HCT116 (cell line): ENCODE measurements around the gene HIVEP1. TPM values are rescaled to one million over a fixed set of nuclear protein-coding genes. Genes with fewer than 3 reads are reported as not detected.
"Not testable (repeated sequence)": the region's sequence is repeated elsewhere in the genome, so short reads cannot be mapped to it uniquely, and the experiment has no call there.

ENCODE experiments used
- ATAC-seq: fragments of 200-7000 bp; cut with Tn5 transposase; 2 replicates; pipeline ENCODE4 v1.9.1; 2020; ENCODE audit warnings: mild to moderate bottlenecking, moderate library complexity
- BruUV-seq: library from RNA; stranded (reverse); fragments of 400-500 nt; replicated peaks from 2 replicates; lab custom pipeline; 2021; lab: Mats Ljungman, UMichigan
- CTCF ChIA-PET: fragments of 300-600 bp; sonication (Branson Sonifier 250); formaldehyde crosslinking; loops from one replicate; lab custom pipeline; 2021; ENCODE audit warnings: antibody characterized with exemption; lab: Charles Lee
- POLR2A ChIA-PET: fragments of 300-600, 350-600 bp; sonication (Branson Sonifier 250); formaldehyde crosslinking; loops from one replicate; lab custom pipeline; 2021; ENCODE audit warnings: antibody characterized with exemption; lab: Charles Lee
- RAD21 ChIA-PET, 2 experiments: fragments of 300-600 bp; sonication (Branson Sonifier 250); formaldehyde crosslinking; loops; one replicate each; lab custom pipeline; 2023; ENCODE audit warnings: low total read pairs in 2 of 2; ENCODE audit not compliant: uncharacterized antibody in 2 of 2, unreplicated experiment in 2 of 2, low non-redundant PET in 1 of 2; lab: Charles Lee
- DNase-seq: peaks from one replicate; pipeline ENCODE4 v3.0.0-alpha.2; 2010; ENCODE audit warnings: low read depth, low spot score
- H2AFZ ChIP-seq: fragments of 200-600 bp; shearing (Covaris generic), sonication (generic); 2 replicates; pipeline ENCODE4 v1.6.1; 2017; ENCODE audit warnings: low read depth, mixed run types, mixed read lengths, antibody characterized with exemption, low read length; ENCODE audit not compliant: poor library complexity, severe bottlenecking
- H3K27ac ChIP-seq: 2 replicates; pipeline ENCODE4 v1.5.1; 2012; ENCODE audit warnings: low read depth, low read length
- H3K27me3 ChIP-seq: fragments of 200-600 bp; sonication (generic); 2 replicates; pipeline ENCODE4 v1.6.1; 2016; ENCODE audit warnings: mixed run types, low read length, mixed read lengths; ENCODE audit not compliant: insufficient read depth
- H3K36me3 ChIP-seq, 2 experiments: fragments of 200-500 bp in 1 of 2; fragments of 200-600 bp in 1 of 2; sonication (Bioruptor generic) in 1 of 2; sonication (generic) in 1 of 2; 2 replicates each; pipeline versions ENCODE4 v1.5.1 to v1.6.1; 2014 to 2016; ENCODE audit warnings: low read length in 2 of 2, inconsistent platforms in 1 of 2, mixed read lengths in 1 of 2, mixed run types in 1 of 2; ENCODE audit not compliant: insufficient read depth in 2 of 2, control insufficient read depth in 1 of 2
- H3K4me1 ChIP-seq, 2 experiments: fragments of 200-600 bp in 1 of 2; sonication (generic) in 1 of 2; 2 replicates each; pipeline versions ENCODE4 v1.5.1 to v1.6.1; 2012 to 2017; ENCODE audit warnings: low read length in 2 of 2, inconsistent platforms in 1 of 2, mild to moderate bottlenecking in 1 of 2, mixed read lengths in 1 of 2, mixed run types in 1 of 2, moderate library complexity in 1 of 2; ENCODE audit not compliant: insufficient read depth in 2 of 2, control insufficient read depth in 1 of 2
- H3K4me2 ChIP-seq: fragments of 200-600 bp; sonication (generic); 2 replicates; pipeline ENCODE4 v1.6.1; 2017; ENCODE audit warnings: mixed run types, low read length, mixed read lengths
- H3K4me3 ChIP-seq, 2 experiments: fragments of 200-600 bp in 1 of 2; sonication (generic) in 1 of 2; replicated peaks in 1 of 2; 2 replicates each; pipeline ENCODE4 v1.5.1; 2011 to 2016; ENCODE audit warnings: low read length in 2 of 2, control low read depth in 1 of 2, low read depth in 1 of 2, mild to moderate bottlenecking in 1 of 2, mixed read lengths in 1 of 2, mixed run types in 1 of 2
- H3K79me2 ChIP-seq: fragments of 200-600 bp; sonication (generic); 2 replicates; pipeline ENCODE4 v1.6.1; 2017; ENCODE audit warnings: mild to moderate bottlenecking, mixed run types, low read length, moderate library complexity, mixed read lengths; ENCODE audit not compliant: insufficient read depth
- H3K9ac ChIP-seq: fragments of 200-600 bp; sonication (generic); 2 replicates; pipeline ENCODE4 v1.6.1; 2016; ENCODE audit warnings: low read length, mixed read lengths
- H3K9me2 ChIP-seq: fragments of 200-600 bp; sonication (generic), shearing (Covaris generic); 2 replicates; pipeline ENCODE4 v1.6.1; 2017; ENCODE audit warnings: mixed run types, mild to moderate bottlenecking, moderate library complexity; ENCODE audit not compliant: insufficient read depth
- H3K9me3 ChIP-seq, 2 experiments: fragments of 200-500 bp in 1 of 2; fragments of 200-600 bp in 1 of 2; sonication (Bioruptor generic) in 1 of 2; sonication (generic) in 1 of 2; 2 replicates each; pipeline ENCODE4 v1.6.1; 2014 to 2017; ENCODE audit warnings: low read length in 2 of 2, mixed read lengths in 2 of 2, inconsistent platforms in 1 of 2, low read depth in 1 of 2, mild to moderate bottlenecking in 1 of 2, mixed run types in 1 of 2, moderate library complexity in 1 of 2; ENCODE audit not compliant: control insufficient read depth in 1 of 2, insufficient read depth in 1 of 2
- H4K20me1 ChIP-seq: fragments of 200-600 bp; sonication (generic), shearing (Covaris generic); 2 replicates; pipeline ENCODE4 v1.6.1; 2017; ENCODE audit warnings: mixed run types, mild to moderate bottlenecking, moderate library complexity; ENCODE audit not compliant: insufficient read depth
- CTCF ChIP-seq, 3 experiments: fragments of 200-600 bp in 1 of 3; sonication (generic) in 1 of 3; IDR thresholded peaks in 2 of 3; conservative IDR thresholded peaks in 1 of 3; 2 replicates each; pipeline ENCODE4 v1.5.1; 2012 to 2017; ENCODE audit warnings: low read depth in 2 of 3, low read length in 2 of 3, antibody characterized with exemption in 1 of 3, borderline replicate concordance in 1 of 3, control low read depth in 1 of 3, mild to moderate bottlenecking in 1 of 3, mixed read lengths in 1 of 3, mixed run types in 1 of 3, moderate library complexity in 1 of 3; ENCODE audit not compliant: insufficient read depth in 1 of 3
- POLR2AphosphoS5 ChIP-seq: IDR thresholded peaks from 2 replicates; pipeline ENCODE4 v1.6.1; 2011; ENCODE audit warnings: mild to moderate bottlenecking, low read depth, low read length, moderate library complexity
- TCF7L2 ChIP-seq: IDR thresholded peaks from 2 replicates; pipeline ENCODE4 v1.7.0; 2011; ENCODE audit warnings: borderline replicate concordance, inconsistent platforms; ENCODE audit not compliant: insufficient read depth, insufficient read length; ENCODE audit errors: extremely low read depth
- YY1 ChIP-seq: IDR thresholded peaks from 2 replicates; pipeline ENCODE4 v1.6.1; 2011; ENCODE audit warnings: low read length, low read depth, moderate library complexity, mild to moderate bottlenecking; ENCODE audit not compliant: insufficient replicate concordance; ENCODE audit errors: extremely low read depth
- intact Hi-C: fragments of 100-400 bp; cut with micrococcal nuclease; formaldehyde crosslinking; loops from 2 replicates; pipeline ENCODE4 v1.10.0; 2022
- total RNA-seq: library from RNA; stranded (reverse); gene quantifications from one replicate; pipeline ENCODE4 v1.2.1, GENCODE V29; 2021; ENCODE audit not compliant: unreplicated experiment

The HIVEP1 gene
- total RNA-seq, 1 experiment from 2014 or later, result 11.2 TPM

- no TSS peak for BruUV-seq
- Histone ChIP-seq H3K27me3 (no peaks in the 10 kb centered on the region), H3K9ac (no peak overlapping the region), H3K4me2 (no peak overlapping the region), H2AFZ (no peak overlapping the region), H3K4me1 (no peaks in the 10 kb centered on the region), H3K27ac (no peak overlapping the region), H3K79me2 (no peaks in the 10 kb centered on the region), H3K9me2 (no peaks in the 10 kb centered on the region), H4K20me1 (no peaks in the 10 kb centered on the region; the same call in 1 of the 2 replicates), H3K36me3 (no peaks in the 10 kb centered on the region), H3K4me3 (no peak overlapping the region), H3K9me3 (no peaks in the 10 kb centered on the region)
- no peak for TF ChIP-seq TCF7L2
- TF ChIP-seq CTCF (IDR thresholded peaks at IDR 0.05 in 2 of 3, conservative IDR thresholded peaks at IDR 0.05 in 1 of 3; ENCODE audit: borderline replicate concordance in 1 of 3, insufficient read depth in 1 of 3, low read depth in 2 of 3, low read length in 2 of 3), result no peak
- no peak for TF ChIP-seq YY1
- no peak for TF ChIP-seq POLR2AphosphoS5
- no peak for ATAC-seq
- ChIA-PET POLR2A (no interaction called here), RAD21 (no interaction called here), CTCF (no interaction called here)
- no peak for DNase-seq
- intact Hi-C loops, result no loop called here
Observed at GRCh38 chr6:12105271-12105670, 93.2 kb downstream of the HIVEP1 start.

- H3K27ac ChIP-seq, intact Hi-C loops, H3K9me3 ChIP-seq, H3K4me1 ChIP-seq, H3K4me3 ChIP-seq, H3K4me2 ChIP-seq, BruUV-seq, H3K9me2 ChIP-seq, CTCF ChIA-PET, H3K36me3 ChIP-seq, H3K9ac ChIP-seq, H3K27me3 ChIP-seq, H2AFZ ChIP-seq, POLR2A ChIA-PET, ATAC-seq, H3K79me2 ChIP-seq, H4K20me1 ChIP-seq, DNase-seq, RAD21 ChIA-PET: not testable (repeated sequence)
Observed at GRCh38 chr6:12108376-12108775, 96.3 kb downstream of the HIVEP1 start.
